Stimulated activated CD4-positive, alpha-beta T cell treated with anti-CD3 and anti-CD28 coated beads, Interleukin-1b, Interleukin-23, amount 100 ng/mL, for 48 hours (primary cell): ENCODE data around the gene HRH3.

Source experiments
- DNase-seq: peaks from one replicate; pipeline ENCODE4 v3.0.0-alpha.2; 2020

HRH3 gene

GRCh38 chr20:62174021-62174804 is 45.9 kb downstream of the HRH3 start:
- DNase-seq = no peak

- no peak for DNase-seq
Observed at GRCh38 chr20:62172666-62173065, 47.4 kb downstream of the HRH3 start.

GRCh38 chr20:62171245-62171644 is 48.8 kb downstream of the HRH3 start:
- DNase-seq = no peak

GRCh38 chr20:62170536-62170935 is 49.5 kb downstream of the HRH3 start:
- no peak for DNase-seq

- no peak for DNase-seq
Observed at GRCh38 chr20:62168890-62169435, 51.1 kb downstream of the HRH3 start.

- DNase-seq = no peak
Observed at GRCh38 chr20:62168061-62168460, 52.0 kb downstream of the HRH3 start.

- no peak for DNase-seq
Observed at GRCh38 chr20:62167474-62167873, 52.6 kb downstream of the HRH3 start.

- no peak for DNase-seq
Observed at GRCh38 chr20:62165762-62166399, 54.2 kb downstream of the HRH3 start.
